Right ventricle myocardium superior (tissue), 1 donor: ENCODE measurements around the gene C15orf61. TPM values are rescaled to one million over a fixed set of nuclear protein-coding genes. Genes with fewer than 3 reads are reported as not detected.

Source experiments
- ATAC-seq: fragments of 200-7000 bp; cut with Tn5 transposase; one replicate; pipeline ENCODE4 v1.9.1; 2020; ENCODE audit warnings: mild to moderate bottlenecking; ENCODE audit not compliant: poor library complexity
- DNase-seq: peaks from one replicate; pipeline ENCODE4 v3.0.0-alpha.2; 2020
- intact Hi-C: fragments of 100-400 bp; cut with DNase I; formaldehyde crosslinking; loops from one replicate; pipeline ENCODE4 v1.11.2; 2022
- total RNA-seq: library from RNA; stranded (reverse); fragmentation: NEBNext Ultra II Directional; extraction: Animal tissue kit (Norgen Biotek cat#: 25700); gene quantifications from one replicate; pipeline ENCODE4 v1.2.1, GENCODE V29; 2021
- donor health status: DM: no; HTN: yes; CAD: no; lungs with severe emphysema.

The C15orf61 gene
- total RNA-seq, 1 donor from 2014 or later = 15.7 TPM

DNA sequence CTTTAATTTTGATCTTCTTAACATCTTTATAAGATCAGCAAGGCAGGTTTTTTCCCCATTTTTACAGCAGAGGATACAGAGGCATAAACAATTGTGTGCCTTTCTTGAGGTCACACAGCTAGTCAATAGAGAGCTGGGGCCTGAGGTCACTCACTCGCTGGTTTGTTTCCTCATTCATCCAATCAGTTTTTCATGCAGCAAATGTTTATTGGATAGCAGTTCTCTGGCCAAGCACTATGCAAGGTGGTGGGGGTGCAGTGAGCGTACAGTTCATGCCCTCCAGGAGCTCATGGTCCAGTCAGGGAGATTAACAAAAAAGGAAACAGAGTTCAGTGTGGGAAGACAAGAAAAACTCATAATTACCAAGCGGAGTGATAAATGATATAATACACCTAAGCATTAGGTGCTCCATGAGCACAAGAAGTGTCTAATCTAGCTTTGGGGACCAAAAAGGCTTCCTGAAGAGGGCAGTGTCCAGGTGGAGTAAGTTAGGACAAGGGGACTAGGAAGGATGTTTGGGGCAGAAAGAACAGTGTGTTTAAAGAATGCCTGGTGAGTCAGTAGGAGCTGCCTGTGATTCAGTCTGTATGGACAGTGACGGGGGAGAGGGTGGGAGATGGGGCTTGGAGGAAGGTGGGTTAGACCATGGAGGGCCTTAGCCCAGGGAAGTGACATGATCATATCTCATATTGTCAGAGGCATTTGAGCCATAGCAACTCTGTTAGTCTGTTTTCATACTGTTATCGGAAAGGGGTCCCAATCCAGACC, 50.9 kb downstream of the C15orf61 start:
- ATAC-seq = no peak
- intact Hi-C loops = no loop called here
- DNase-seq = no peak

DNA sequence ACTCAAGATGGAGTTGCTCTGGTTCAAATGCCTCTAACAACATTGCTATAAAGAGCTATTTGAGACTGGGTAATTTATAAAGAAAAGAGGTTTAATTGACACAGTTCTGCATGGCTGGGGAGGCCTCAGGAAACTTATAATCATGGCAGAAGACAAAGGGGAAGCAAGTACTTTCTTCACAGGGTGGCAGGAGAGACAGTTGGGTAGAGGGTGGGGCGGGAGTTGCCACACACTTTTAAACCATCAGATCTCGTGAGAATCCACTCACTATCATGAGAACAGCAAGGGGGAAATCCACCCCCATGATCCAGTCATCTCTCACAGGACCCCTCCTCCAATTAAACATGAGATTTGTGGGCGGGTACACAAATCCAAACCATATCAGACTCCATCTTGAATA, 52.3 kb downstream of the C15orf61 start:
- intact Hi-C loops = no loop called here
- ATAC-seq = no peak
- no peak for DNase-seq

DNA sequence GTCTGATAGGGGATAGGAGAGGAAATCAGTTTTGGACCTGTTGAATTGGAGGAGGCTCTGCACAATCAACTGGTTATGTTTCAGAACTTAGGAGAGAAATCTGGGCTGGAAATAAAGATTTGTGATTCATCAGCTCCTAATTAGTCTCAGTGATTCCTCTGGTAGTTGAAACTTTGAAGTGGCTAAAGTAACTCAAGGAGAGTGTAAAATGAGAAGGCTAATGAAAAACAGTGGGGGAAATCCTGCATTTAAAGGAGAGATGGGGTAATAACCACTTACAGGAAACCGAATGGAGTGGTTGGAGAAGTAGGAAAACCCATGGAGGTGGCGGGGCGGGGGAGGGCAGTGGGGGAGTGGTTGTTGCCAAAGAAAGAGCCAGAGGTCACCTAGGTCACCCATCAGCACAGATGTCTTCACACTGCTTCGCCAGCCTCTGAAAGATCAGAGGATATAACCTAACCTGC, 54.1 kb downstream of the C15orf61 start:
- ATAC-seq = no peak

DNA sequence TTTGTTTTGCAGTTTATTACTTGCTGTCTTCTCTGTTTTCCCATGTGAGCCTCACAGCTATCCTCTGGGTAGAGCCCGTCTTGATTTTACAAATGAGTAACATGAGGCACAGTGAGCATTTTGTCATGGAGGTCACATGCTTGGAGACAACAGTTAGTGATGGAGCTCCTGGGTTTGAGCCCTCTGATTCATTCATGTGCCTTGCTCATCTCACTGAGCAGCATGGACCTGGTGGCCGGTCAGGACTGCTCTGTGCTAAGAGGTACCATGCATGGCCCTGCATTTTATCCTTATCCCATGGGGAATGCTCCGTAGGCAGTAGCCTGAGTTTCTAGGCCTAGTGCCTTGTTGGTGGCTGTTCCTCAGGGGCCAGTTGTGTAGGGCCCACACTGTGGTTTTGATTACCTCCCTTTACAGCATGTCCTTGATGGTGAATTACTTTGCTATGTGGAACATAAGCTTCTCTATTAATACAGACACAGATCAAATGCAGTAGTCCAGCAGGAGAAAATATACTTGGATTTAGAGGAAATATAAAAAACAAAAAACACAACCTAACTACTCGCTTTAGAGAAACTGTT, 57.2 kb downstream of the C15orf61 start:
- intact Hi-C loops = no loop called here
- ATAC-seq = no peak
- DNase-seq = no peak

More for the DNA sequence above, 54.1 kb downstream of the C15orf61 start:
- intact Hi-C loops = no loop called here
- no peak for DNase-seq

DNA sequence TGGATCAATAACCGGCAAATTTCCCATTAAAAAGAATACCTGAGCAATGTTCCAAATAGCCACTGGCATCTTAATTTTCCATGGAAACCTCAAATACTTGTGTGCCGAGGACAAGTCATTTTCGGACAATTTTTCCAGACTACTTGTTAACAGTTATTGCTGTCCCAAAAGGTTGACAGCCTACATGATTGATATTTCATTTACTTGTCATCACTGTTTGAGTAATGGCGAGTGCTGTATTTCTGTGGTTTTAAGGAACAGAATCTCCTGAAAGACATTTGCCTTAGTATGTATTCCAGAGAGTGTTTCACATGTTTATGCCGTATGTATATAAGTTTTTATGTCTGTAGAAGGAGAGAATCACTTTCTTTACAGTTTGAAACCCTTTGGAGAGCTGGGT, 58.2 kb downstream of the C15orf61 start:
- intact Hi-C loops = no loop called here
- ATAC-seq (no peak), DNase-seq (no peak)

Other genes starting within 250 kb of the C15orf61 start
- 18.8 TPM for gene MAP2K5, start 21.6 kb downstream of the C15orf61 start, total RNA-seq